ENCODE measurements around the gene ALOX12B. TPM values are rescaled to one million over a fixed set of nuclear protein-coding genes. Genes with fewer than 3 reads are reported as not detected.

The ALOX12B gene
- polyA plus RNA-seq, 2 of the 4 experiments (the other 2 are of a cell fraction) = 0.63 to 1.0 TPM

- TF ChIP-seq KDM5A (IDR thresholded peaks at IDR 0.05) (peak; percentile 67), RNF2 (IDR thresholded peaks at IDR 0.05; ENCODE audit: borderline replicate concordance, low read depth) (0 out of 2 replicates have a peak, but pooled peaks have one; percentile 34), TP53 (CRISPR knock-in tag; IDR thresholded peaks at IDR 0.05) (no peak), EHMT2 (IDR thresholded peaks at IDR 0.05; ENCODE audit: low read depth) (no peak), PBX3 (IDR thresholded peaks at IDR 0.05) (0 out of 2 replicates have a peak, but pooled peaks have one; percentile 35), KDM1A (IDR thresholded peaks at IDR 0.05; ENCODE audit: low read depth) (no peak), MYC (IDR thresholded peaks at IDR 0.05; ENCODE audit: borderline replicate concordance, low read length) (0 out of 2 replicates have a peak, but pooled peaks have one; percentile 50)
Measured at GRCh38 chr17:8121681-8122421, 34.3 kb upstream of the ALOX12B start (continued).

- POLR2A ChIA-PET = interaction anchor here (1.1 to 3.9 kb wide), 4 partner anchors 35 to 55 kb away, joined by 6 to 35 read pairs (median 8); no protein-coding TSS in a partner anchor
- peak overlapping the region; percentile 56 for H3K4me3 ChIP-seq
- ATAC-seq (0 out of 6 replicates have a peak, but pooled peaks of 1 of the 2 experiments have one; percentile 0), FAIRE-seq (no peak), DNase-seq (ENCODE audit: low read depth in 1 of 2, low spot score in 1 of 2) (no peak)
- peak overlapping the region; percentile 61 to 83 for H3K27ac ChIP-seq
- CTCF ChIA-PET = interaction anchor here (0.8 to 8.1 kb wide), 12 partner anchors 9 to 240 kb away, joined by 3 to 116 read pairs (median 6); partner anchors contain the start of genes TMEM107 and VAMP2
- no peaks in the 10 kb centered on the region for H3K9me3 ChIP-seq
- H3K4me1 ChIP-seq = peaks cover 27% of the 10 kb centered on the region
- under 1% methylated on average over 11 of the region's 25 CpGs for WGBS (ENCODE audit: missing lambda C conversion rate)
- H3K4me2 ChIP-seq = peak overlapping the region; percentile 95
- TF ChIP-seq HEYL (CRISPR knock-in tag; IDR thresholded peaks at IDR 0.05) (no peak), MAX (IDR thresholded peaks at IDR 0.05) (no peak), NFE2L2 (conservative IDR thresholded peaks at IDR 0.05; ENCODE audit: low read length) (no peak), FOSL2 (IDR thresholded peaks at IDR 0.05) (no peak), FOSL2 (CRISPR knock-in tag; IDR thresholded peaks at IDR 0.05) (no peak), REST (IDR thresholded peaks at IDR 0.05) (no peak), RFX5 (IDR thresholded peaks at IDR 0.05) (no peak), POLR2AphosphoS2 (conservative IDR thresholded peaks at IDR 0.05; ENCODE audit: low read length) (no peak), SMC3 (IDR thresholded peaks at IDR 0.05) (no peak), JUN (IDR thresholded peaks at IDR 0.05) (no peak), KDM5A (IDR thresholded peaks at IDR 0.05) (no peak), PHF8 (IDR thresholded peaks at IDR 0.05; ENCODE audit: borderline replicate concordance, low read depth) (no peak), RARB (CRISPR knock-in tag; IDR thresholded peaks at IDR 0.05) (no peak), CHD4 (IDR thresholded peaks at IDR 0.05; ENCODE audit: borderline replicate concordance) (no peak), CBX2 (IDR thresholded peaks at IDR 0.05; ENCODE audit: borderline replicate concordance, low read depth) (no peak), CEBPB (IDR thresholded peaks at IDR 0.05) (no peak), USF2 (IDR thresholded peaks at IDR 0.05) (no peak), EHF (CRISPR knock-in tag; IDR thresholded peaks at IDR 0.05) (no peak), EP300 (IDR thresholded peaks at IDR 0.05) (no peak), MAFK (IDR thresholded peaks at IDR 0.05; ENCODE audit: partially characterized antibody) (no peak), NPAS2 (CRISPR knock-in tag; IDR thresholded peaks at IDR 0.05; ENCODE audit: borderline replicate concordance) (no peak)
Measured at GRCh38 chr17:8121407-8121680, 33.8 kb upstream of the ALOX12B start.
